SH-SY5Y (cell line): ENCODE data around the gene HSD3B7.

Experiments used
- GATA2 ChIP-seq: IDR thresholded peaks from 2 replicates; pipeline ENCODE4 v1.6.1; 2011; ENCODE audit warnings: mild to moderate bottlenecking, low read depth, low read length
- GATA3 ChIP-seq: IDR thresholded peaks from 2 replicates; pipeline ENCODE4 v1.6.1; 2011; ENCODE audit warnings: low read depth, mild to moderate bottlenecking, low read length, moderate library complexity

DNA sequence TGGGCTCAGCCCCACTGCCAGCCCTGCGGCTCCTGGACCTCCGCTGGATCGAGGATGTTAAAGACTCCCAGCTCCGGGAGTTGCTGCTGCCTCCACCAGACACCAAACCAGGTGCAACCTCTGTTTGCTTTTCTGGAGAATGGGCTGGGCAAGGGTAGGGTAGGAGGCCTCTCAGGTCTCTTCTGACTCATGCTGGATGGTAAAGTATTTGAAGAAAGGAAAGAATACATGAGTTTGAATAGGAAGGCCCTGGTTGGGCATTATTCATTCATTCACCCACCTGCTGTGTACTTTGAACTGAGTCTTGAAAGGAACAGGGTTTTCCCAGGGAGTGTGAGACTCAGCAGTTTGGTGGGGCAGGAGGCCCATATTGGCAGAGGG is 42.6 kb upstream of the HSD3B7 start:
- TF ChIP-seq GATA3 (no peak), GATA2 (no peak)
